AG10803 (cell line): ENCODE results near the gene IGDCC3.

ENCODE experiments used
- DNase-seq: peaks from one replicate; pipeline ENCODE4 v3.0.0; 2010; ENCODE audit warnings: low read depth
- H3K4me3 ChIP-seq: 2 replicates; pipeline ENCODE4 v1.5.1; 2011; ENCODE audit warnings: mild to moderate bottlenecking, low read length, control low read depth
- TF ChIP-seq, protein P1 (sequence below): conservative IDR thresholded peaks from 2 replicates; pipeline ENCODE4 v1.5.1; 2011; ENCODE audit warnings: mild to moderate bottlenecking, low read length, control low read depth, inconsistent platforms

Gene IGDCC3

DNA sequence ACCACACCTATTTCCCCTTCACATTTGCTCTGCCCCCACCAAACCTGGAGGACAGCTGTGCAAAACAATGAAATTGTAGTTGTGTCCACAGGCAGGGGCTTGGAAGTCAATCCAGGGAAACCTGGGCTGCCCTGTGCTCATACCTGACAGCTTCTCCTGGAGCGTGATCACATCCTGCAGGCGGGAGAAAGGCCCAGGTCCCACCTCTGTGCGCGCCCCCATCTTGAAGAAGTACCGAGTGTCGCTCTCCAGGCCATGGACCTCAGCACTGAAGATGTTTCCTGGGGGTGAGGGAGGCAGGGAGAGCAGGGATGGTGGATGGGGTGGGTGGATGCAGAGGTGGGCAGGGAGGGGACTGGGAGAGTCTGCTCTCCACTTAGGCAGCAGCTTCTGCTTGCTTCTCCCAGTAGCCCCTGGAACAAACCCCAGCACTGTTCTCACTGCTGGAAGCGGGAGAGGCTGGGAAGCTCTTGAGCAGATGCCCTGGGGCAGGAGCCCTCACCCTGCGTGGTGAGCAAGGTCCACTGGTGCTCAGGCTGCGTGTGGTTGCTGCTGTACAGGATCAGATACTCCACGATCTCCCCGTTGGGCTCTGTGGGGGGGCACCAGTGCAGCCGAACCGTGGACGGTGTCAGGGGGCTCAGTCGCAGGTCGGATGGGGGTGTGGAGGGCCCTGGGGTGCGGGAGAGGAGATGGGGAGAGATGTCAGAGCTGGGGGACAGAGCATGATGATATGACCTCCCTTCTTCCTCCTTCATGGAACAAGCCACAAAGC lies 10.7 kb upstream of the IGDCC3 start:
- TF ChIP-seq, protein P1, sequence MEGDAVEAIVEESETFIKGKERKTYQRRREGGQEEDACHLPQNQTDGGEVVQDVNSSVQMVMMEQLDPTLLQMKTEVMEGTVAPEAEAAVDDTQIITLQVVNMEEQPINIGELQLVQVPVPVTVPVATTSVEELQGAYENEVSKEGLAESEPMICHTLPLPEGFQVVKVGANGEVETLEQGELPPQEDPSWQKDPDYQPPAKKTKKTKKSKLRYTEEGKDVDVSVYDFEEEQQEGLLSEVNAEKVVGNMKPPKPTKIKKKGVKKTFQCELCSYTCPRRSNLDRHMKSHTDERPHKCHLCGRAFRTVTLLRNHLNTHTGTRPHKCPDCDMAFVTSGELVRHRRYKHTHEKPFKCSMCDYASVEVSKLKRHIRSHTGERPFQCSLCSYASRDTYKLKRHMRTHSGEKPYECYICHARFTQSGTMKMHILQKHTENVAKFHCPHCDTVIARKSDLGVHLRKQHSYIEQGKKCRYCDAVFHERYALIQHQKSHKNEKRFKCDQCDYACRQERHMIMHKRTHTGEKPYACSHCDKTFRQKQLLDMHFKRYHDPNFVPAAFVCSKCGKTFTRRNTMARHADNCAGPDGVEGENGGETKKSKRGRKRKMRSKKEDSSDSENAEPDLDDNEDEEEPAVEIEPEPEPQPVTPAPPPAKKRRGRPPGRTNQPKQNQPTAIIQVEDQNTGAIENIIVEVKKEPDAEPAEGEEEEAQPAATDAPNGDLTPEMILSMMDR, result no peak
- H3K4me3 ChIP-seq, result no peak overlapping the region
- no peak for DNase-seq

DNA sequence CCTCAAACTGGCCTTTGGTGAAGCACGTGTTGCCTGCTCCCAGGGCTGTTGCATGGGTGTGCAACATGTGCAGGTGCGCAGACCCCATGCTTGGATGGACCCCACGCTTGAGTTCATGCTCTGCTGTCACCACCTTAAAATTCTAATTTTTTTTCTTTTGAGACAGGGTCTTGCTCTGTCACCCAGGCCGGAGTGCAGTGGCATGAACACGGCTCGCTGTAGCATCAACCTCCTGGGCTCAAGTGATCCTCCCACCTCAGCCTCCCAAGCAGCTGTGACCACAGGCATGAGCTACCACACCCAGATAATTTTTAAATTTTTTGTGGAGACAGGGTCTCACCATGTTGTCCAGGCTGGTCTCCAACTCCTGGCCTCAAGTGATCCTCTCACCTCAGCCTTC lies 9.1 kb upstream of the IGDCC3 start:
- TF ChIP-seq, protein P1, result no peak
- no peak overlapping the region for H3K4me3 ChIP-seq
- DNase-seq, result no peak

DNA sequence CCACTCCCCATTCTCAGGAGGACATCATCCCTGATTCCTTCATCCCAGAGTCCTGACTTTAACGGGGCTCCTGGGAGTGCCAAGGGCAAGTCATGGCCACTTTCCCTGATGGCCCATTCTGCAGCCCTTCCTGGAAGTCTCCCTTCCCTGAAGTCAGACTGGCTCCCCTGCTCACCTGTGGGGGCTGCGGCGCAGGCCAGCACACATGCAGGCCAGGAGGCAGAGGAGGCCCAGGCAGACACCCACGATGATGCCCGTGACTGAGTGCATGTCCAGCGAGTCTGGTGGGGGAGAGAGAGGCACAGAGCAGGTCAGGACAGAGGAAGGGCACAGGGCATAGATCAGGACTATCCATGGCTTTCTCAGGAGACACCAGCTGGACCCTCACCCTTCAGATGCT lies 8.6 kb upstream of the IGDCC3 start:
- H3K4me3 ChIP-seq, result no peak overlapping the region
- TF ChIP-seq, protein P1, result no peak
- DNase-seq, result no peak

DNA sequence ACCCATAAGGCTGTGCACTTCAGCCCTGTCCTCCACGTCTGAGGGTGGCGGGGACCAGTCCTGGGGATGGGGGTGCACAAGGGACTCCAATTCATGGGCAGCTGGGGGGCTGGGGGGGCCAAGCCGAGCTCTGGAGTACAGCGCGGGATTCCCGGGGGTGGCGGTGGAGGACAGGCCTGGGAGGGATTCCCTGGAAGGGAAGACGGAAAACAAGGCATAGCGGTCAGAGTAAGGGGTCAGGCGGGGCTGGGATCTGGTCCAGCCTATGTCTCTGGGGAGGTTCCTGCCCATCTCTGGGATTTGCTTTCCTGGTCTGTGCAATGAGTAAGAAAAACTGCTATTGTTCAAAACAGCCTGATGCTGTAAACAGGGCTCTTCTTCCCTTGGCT lies 8.1 kb upstream of the IGDCC3 start:
- H3K4me3 ChIP-seq, result no peak overlapping the region
- TF ChIP-seq, protein P1, result no peak
- DNase-seq, result no peak

DNA sequence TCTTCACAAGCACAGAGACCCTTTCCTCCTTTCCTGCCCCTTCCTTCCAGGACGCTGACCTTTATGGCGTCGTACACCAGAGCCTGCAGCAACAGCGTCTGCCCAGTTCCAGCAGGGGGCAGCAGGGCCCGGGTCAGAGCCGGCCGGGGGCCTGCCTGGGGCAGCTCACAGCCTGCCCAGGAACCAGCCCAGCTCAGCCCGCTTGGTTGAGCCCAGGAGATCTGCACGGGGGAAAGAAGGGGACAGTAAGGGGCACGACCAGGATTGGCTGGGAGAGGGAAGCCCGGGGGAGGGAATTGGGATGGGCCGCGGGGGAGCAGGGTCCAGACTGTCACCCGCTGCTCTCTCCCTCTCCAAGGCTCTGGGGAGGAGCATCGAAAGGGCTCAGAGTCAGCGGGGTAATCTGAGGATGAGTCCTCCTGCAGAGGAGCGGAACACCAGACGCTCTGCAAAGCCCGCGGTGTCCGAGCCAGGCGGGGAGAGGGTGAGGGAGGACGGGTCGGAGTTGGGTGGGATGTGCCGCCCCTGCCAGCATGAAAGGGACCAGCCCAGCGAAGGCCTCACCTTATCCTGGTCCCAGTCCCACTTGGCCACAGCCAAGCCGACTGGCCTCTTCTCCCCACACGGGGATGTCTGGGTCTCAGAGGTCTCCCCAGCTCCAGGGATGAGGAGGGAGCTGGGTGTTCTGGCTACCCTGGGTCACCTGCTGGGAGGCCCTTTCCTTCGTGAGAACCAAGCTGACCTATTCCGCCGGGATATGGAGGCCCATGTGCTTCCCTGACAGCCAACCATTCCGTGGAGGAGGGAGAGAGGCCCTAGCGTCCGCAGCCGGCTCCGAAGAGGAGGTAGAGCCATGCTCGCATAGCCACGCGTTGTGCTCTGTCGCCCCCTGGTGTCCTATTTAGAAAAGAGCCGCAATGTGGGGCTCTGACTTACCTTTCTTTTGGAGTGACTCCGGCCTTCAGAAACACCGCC lies 7.4 kb upstream of the IGDCC3 start:
- DNase-seq, result peak; percentile 64
- TF ChIP-seq, protein P1, result peak; percentile 82
- no peak overlapping the region for H3K4me3 ChIP-seq

DNA sequence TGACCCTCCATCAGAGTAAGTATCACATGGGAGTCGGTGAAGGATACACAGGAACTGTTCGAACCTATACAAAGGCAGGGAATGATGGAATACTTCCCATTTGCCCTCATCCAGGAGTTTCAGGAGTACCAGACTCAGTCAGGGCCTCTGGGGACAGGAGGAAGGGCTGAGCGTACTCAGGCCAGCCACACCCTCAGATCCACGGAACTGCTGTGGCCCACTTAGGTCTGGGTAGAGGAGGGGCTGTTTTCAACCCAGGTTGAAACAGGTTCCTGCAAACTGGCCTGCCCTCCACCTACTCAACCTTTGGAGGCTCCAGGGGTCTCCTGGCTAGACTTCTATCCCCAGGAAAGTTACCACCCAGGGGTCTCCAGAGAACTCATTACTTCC lies 6.7 kb upstream of the IGDCC3 start:
- no peak for DNase-seq
- TF ChIP-seq, protein P1, result no peak
- no peak overlapping the region for H3K4me3 ChIP-seq

DNA sequence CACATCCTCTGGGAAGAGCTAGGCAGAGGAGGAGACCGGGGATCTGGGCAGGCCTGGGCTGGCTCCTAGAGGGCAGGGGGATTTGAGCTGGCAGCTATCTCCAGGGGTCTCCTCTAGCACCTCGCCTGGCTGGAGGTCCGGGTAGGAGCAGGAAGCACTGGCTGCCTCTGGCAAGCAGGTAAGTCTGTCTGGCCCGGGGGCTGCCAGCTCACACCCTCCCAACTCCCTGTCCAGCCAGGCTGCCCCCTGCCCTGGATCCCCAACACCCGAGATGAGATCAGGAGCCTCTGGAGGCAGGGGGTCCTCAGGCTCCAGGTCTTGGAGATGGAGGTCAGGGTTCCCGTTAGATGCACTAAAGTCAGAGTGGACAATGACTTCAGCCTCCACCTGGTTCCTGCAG lies 6.2 kb upstream of the IGDCC3 start:
- no peak for DNase-seq
- H3K4me3 ChIP-seq, result no peak overlapping the region
- TF ChIP-seq, protein P1, result no peak
